HUES6 (cell line): ENCODE results near the gene ROBO3.

Experiments used
- H3K27ac ChIP-seq: 2 replicates; pipeline ENCODE4 v1.7.0; 2013; ENCODE audit warnings: low read depth, mild to moderate bottlenecking, low read length, inconsistent platforms
- H3K27me3 ChIP-seq: 2 replicates; pipeline ENCODE4 v1.6.1; 2013; ENCODE audit warnings: low read length; ENCODE audit not compliant: control insufficient read depth, insufficient read depth
- H3K36me3 ChIP-seq: 2 replicates; pipeline ENCODE4 v1.6.1; 2013; ENCODE audit warnings: low read length; ENCODE audit not compliant: control insufficient read depth, insufficient read depth
- H3K4me1 ChIP-seq: 2 replicates; pipeline ENCODE4 v1.6.1; 2013; ENCODE audit warnings: low read length; ENCODE audit not compliant: control insufficient read depth, insufficient read depth
- H3K4me3 ChIP-seq: 2 replicates; pipeline ENCODE4 v1.5.1; 2013; ENCODE audit warnings: low read depth, low read length
- H3K9ac ChIP-seq: one replicate; pipeline ENCODE4 v1.6.1; 2013; ENCODE audit warnings: mild to moderate bottlenecking, low read length
- H3K9me3 ChIP-seq: 2 replicates; pipeline ENCODE4 v1.6.1; 2013; ENCODE audit warnings: low read depth, low read length; ENCODE audit not compliant: control insufficient read depth, insufficient read depth

Gene ROBO3

DNA sequence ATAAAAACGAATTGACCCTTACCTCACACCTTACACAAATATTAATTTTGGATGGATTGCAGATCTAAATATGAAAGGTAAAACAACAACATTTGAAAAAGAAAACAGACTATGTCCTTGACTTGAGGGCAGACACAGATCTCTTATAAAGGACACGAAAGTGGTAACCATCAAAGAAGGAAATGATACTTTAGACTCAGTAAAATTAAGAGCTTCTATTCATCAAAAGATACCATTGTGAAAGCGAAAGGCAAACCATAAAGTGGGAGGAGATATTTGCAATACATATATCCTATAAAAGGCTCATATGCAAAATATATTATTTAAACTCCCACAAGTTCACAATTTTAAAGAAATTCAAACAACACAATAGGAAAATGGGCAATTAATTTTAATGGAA is 65.6 kb downstream of the ROBO3 start:
- Histone ChIP-seq H3K9ac (no peak overlapping the region), H3K4me1 (no peaks in the 10 kb centered on the region), H3K36me3 (no peaks in the 10 kb centered on the region), H3K9me3 (no peaks in the 10 kb centered on the region), H3K27me3 (peaks cover 16% of the 10 kb centered on the region), H3K4me3 (no peak overlapping the region), H3K27ac (no peak overlapping the region)
